Adrenal gland (tissue), 5 donors: Measurements from ENCODE around the gene HRG.

Source experiments
- CTCF ChIP-seq, 6 experiments: fragments of 450-650 bp in 4 of 6; fragments of 200-600 bp in 2 of 6; sonication (generic) in 1 of 6; IDR thresholded peaks; 1 replicate in 5 of 6; 2 replicates in 1 of 6; pipeline versions ENCODE4 v1.5.1 to v1.8.0; 2016 to 2021; ENCODE audit warnings: antibody characterized with exemption in 6 of 6, mild to moderate bottlenecking in 2 of 6, moderate library complexity in 1 of 6
- POLR2A ChIP-seq, 2 donors: fragments of 450-650 bp; IDR thresholded peaks; one replicate each; pipeline ENCODE4 v1.6.1; 2017; ENCODE audit warnings: antibody characterized with exemption in 2 of 2, mild to moderate bottlenecking in 2 of 2, moderate library complexity in 1 of 2
- donor health status: DM: no; HTN: no; CAD: no.

- no peak for TF ChIP-seq CTCF (IDR thresholded peaks at IDR 0.05)
- TF ChIP-seq POLR2A (IDR thresholded peaks at IDR 0.05): no peak
Observed at GRCh38 chr3:186630950-186631641, 34.7 kb upstream of the HRG start.
